ENCODE measurements around the gene SLC10A6.

- TF ChIP-seq, protein P1, sequence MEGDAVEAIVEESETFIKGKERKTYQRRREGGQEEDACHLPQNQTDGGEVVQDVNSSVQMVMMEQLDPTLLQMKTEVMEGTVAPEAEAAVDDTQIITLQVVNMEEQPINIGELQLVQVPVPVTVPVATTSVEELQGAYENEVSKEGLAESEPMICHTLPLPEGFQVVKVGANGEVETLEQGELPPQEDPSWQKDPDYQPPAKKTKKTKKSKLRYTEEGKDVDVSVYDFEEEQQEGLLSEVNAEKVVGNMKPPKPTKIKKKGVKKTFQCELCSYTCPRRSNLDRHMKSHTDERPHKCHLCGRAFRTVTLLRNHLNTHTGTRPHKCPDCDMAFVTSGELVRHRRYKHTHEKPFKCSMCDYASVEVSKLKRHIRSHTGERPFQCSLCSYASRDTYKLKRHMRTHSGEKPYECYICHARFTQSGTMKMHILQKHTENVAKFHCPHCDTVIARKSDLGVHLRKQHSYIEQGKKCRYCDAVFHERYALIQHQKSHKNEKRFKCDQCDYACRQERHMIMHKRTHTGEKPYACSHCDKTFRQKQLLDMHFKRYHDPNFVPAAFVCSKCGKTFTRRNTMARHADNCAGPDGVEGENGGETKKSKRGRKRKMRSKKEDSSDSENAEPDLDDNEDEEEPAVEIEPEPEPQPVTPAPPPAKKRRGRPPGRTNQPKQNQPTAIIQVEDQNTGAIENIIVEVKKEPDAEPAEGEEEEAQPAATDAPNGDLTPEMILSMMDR (IDR thresholded peaks at IDR 0.05 in 4 of 5, conservative IDR thresholded peaks at IDR 0.05 in 1 of 5): no peak
- no peak for TF ChIP-seq POLR2A (IDR thresholded peaks at IDR 0.05)
Observed at GRCh38 chr4:86815653-86816052, 33.5 kb downstream of the SLC10A6 start.
